Vagina (tissue), 2 donors: Measurements from ENCODE around the gene SIGLEC1.

Experiments
- CTCF ChIP-seq, 3 experiments: fragments of 450-650 bp in 2 of 3; fragments of 200-600 bp in 1 of 3; sonication (generic) in 1 of 3; IDR thresholded peaks; one replicate each; pipeline ENCODE4 v1.5.1; 2017 to 2019; ENCODE audit warnings: antibody characterized with exemption in 3 of 3, mild to moderate bottlenecking in 2 of 3, moderate library complexity in 2 of 3
- POLR2A ChIP-seq, 2 donors: fragments of 450-650 bp; IDR thresholded peaks; one replicate each; pipeline ENCODE4 v1.6.1; 2017; ENCODE audit warnings: antibody characterized with exemption in 2 of 2, mild to moderate bottlenecking in 2 of 2, moderate library complexity in 2 of 2
- POLR2AphosphoS5 ChIP-seq, 2 donors: sonication (generic); formaldehyde crosslinking; IDR thresholded peaks; one replicate each; pipeline ENCODE4 v1.9.0; 2017; ENCODE audit warnings: antibody characterized with exemption in 2 of 2, mild to moderate bottlenecking in 2 of 2, low read depth in 1 of 2; ENCODE audit not compliant: insufficient read depth in 1 of 2

DNA sequence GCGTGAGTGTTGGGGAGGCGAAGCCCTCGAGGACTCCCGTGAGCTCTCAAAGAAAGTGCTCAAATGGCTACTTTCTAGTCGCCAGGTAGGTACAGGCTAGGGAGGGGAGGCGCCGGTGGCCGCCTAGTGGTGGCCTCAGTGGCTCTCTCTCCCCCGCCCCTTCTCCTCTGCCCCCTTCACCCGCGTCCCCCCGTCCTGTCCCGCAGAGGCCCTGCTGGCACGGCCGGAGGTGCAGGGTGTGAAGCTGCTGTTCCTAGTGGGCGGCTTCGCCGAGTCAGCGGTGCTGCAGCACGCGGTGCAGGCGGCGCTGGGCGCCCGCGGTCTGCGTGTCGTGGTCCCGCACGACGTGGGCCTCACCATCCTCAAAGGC is 38.9 kb upstream of the SIGLEC1 start:
- TF ChIP-seq CTCF (IDR thresholded peaks at IDR 0.05) = no peak
- TF ChIP-seq POLR2AphosphoS5 (IDR thresholded peaks at IDR 0.05; ENCODE audit: insufficient read depth in 1 of 2, low read depth in 1 of 2) = no peak
- no peak for TF ChIP-seq POLR2A (IDR thresholded peaks at IDR 0.05)
